Activated CD4-positive, alpha-beta T cell treated with anti-CD3 and anti-CD28 coated beads for 4 hours (primary cell): ENCODE results near the gene ST6GAL1.
"Not testable (repeated sequence)": the region's sequence is repeated elsewhere in the genome, so short reads cannot be mapped to it uniquely, and the experiment has no call there.

Experiments used
- DNase-seq, 2 donors: peaks; one replicate each; pipeline ENCODE4 v3.0.0-alpha.2; 2020

The ST6GAL1 gene, protein sequence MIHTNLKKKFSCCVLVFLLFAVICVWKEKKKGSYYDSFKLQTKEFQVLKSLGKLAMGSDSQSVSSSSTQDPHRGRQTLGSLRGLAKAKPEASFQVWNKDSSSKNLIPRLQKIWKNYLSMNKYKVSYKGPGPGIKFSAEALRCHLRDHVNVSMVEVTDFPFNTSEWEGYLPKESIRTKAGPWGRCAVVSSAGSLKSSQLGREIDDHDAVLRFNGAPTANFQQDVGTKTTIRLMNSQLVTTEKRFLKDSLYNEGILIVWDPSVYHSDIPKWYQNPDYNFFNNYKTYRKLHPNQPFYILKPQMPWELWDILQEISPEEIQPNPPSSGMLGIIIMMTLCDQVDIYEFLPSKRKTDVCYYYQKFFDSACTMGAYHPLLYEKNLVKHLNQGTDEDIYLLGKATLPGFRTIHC

DNA sequence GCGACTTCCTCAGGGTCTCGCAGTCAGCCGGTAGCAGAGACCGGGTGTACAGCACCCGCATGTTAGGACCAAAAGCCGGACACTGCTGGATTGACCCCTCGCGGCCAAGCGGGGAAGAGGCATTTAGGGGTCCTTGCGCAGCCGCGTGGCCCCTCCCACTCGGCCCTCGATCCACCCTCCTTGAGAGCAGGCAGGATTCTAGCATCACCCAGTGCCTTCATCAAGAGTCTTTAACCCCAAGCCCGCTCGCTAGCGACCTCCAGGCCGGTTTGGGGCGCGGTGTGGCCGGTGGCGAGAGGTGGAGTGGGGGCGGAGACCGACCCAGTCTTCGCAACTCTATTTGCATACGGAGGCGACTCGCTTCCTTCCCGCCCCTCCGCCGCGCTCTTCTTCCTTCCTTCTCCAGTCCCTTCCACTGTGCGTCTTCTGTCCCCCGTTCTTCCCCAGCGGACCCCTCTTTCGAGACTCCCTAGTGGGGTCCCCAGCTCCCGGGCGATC lies at the start of gene ST6GAL1:
ST6GAL1 (plus strand) TSS at position 384 of the 498 bp plus-strand sequence. CDS start 112,178 bp downstream, outside the sequence.
- DNase-seq: peak; percentile 69 to 74

DNA sequence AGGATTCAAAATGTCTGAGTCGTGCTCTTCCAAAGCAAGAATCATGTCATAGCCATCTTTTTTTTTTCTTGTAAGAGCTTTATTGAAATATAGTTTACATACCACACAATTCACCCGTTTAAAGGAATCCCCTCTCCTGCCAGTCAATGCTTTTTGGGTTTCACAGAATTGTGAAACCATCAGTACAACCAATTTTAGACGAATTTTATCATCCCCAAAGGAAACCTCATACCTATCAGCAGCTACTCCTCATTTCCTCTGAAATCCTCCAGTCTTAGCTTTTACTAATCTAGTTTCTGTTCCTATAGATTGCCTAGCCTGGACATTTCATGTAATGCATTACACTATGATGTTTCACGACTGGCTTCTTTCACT lies 48.2 kb upstream of the ST6GAL1 start:
- DNase-seq: no peak

- peak; percentile 28 to 49 for DNase-seq
Measured at GRCh38 chr3:186882881-186883685, 47.2 kb upstream of the ST6GAL1 start.

DNA sequence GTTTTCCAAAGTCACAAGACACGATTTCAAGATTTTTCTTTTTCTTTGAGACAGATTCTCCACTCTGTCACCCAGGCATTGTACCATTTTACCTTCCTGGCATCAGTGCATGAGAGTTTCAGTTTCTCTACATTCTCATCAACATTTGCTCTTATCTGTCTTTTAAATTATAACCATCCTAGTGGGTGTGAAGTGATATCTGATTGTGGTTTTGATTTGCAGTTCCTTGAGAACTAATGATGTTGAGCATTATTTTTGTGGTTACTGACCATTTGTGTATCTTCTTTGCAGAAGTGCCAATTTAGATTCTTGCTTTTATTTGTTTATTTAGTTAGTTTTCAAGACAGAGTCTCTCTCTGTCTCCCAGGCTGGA lies 46.7 kb upstream of the ST6GAL1 start:
- DNase-seq: no peak

DNA sequence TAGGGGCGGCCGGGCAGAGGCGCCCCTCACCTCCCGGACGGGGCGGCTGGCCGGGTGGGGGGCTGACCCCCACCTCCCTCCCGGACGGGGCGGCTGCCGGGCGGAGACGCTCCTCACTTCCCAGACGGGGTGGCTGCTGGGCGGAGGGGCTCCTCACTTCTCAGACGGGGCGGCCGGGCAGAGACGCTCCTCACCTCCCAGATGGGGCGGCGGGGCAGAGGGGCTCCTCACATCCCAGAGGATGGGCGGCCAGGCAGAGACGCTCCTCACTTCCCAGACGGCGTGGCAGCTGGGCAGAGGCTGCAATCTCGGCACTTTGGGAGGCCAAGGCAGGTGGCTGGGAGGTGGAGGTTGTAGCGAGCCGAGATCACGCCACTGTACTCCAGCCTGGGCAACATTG lies 45.5 kb upstream of the ST6GAL1 start:
- not testable (repeated sequence) for DNase-seq

DNA sequence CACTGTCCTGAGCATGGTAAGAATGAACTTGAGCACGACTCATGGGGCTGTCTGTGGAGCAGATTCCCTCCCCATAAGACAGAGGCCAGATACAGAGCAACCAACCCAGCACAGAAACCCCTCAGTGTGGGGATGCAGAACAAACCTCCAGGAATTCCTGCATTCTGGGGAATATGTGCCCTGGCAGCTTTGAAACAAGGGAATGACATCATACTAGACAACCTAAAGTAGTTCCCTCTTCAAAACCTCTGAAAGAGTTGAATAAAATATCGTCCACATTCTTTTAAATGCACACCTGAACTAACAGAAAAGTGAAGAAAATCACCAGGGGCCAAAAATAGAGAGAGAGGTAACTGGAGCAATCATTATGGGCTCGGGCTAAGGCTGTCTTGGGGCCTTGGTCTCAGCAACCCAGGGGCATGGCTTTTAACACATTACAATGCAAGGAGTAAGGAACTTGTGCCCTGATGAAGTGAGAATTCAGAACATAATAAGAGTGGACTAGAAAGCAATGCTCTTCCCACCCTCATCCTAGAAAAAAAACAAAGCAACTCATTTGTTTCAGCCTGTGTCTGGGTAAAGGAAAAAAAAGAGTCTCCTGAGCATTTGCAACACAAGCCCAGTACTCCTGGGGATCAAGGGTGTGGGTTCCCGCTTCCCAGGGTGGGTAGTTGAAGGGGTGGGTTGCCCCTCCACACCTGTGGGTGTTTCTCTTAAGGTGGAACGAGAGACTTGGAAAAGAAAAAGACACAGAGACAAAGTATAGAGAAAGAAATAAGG lies 43.9 kb upstream of the ST6GAL1 start:
- no peak for DNase-seq

GRCh38 chr3:186887507-186887938 lies 42.8 kb upstream of the ST6GAL1 start:
- not testable (repeated sequence) for DNase-seq

DNA sequence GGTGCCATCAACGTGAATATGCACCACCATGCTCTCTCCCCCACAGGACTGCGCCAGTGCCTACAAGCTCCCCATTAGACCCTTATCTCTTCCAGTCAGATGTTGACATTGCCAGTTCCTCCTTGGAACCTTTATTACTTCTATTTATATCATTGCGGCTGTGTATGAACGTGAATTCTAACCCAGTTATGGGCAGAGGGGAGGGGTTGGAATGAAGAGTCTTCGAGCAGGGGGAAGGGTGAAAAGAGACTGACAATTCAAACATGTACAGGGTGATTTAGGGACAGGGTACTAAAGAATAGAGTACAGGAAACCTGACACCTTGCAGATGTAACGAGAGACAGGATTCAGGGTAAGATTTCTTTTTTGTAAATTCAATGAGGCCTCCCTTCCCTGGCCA lies 41.8 kb upstream of the ST6GAL1 start:
- no peak for DNase-seq

GRCh38 chr3:186889698-186890097 lies 40.6 kb upstream of the ST6GAL1 start:
- not testable (repeated sequence) for DNase-seq

DNA sequence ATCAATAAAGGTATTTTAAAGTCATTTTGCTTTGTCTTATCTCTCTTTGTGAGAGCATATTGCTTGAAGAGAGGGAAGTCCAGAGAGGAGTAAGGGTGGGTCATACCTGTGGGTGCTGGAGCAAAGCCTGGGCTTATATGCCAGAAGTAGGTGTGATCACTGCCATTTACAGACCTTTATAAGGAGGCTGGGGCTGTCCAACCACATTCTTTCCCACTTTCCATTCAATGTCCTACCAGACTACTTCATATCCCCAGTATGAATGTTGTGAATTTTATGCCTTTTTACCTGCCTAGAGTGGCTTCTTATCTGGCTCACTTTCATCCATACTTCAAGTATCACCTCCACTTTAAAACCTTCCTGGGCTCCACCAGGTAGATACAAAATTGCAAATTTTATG lies 39.4 kb upstream of the ST6GAL1 start:
- DNase-seq: no peak

DNA sequence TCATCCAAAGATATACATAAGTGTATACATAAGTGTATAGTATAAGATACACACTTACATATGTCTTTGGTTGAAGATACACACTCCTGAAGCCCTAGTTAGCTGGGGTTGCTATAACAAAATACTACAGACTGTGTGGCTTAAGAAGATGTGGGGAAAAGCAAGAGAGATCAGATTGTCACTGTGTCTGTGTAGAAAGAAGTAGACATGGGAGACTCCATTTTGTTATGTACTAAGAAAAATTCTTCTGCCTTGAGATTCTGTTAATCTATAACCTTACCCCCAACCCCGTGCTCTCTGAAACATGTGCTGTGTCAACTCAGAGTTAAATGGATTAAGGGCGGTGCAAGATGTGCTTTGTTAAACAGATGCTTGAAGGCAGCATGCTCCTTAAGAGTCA lies 37.3 kb upstream of the ST6GAL1 start:
- DNase-seq: not testable (repeated sequence)

DNA sequence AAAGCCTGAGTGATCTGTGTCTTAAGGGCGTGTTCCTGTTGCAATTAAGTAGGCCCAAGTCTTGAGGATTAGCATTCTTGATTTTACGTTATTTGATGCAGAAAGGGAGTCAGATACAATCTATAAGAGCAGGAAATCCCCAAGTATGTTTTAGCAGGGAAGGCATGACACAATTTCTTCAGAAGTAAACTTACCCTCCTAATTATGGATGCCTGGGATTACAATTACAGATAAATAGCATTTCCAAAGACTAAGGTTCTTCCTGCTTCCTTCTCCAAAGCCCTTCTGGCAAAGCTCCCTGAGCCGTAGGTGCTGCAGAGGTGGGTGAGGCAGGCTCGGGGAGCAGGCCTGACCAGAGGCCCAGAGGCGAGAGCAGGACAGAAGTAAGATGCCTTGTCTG lies 34.9 kb upstream of the ST6GAL1 start:
- no peak for DNase-seq

GRCh38 chr3:186896006-186896405 lies 34.3 kb upstream of the ST6GAL1 start:
- DNase-seq: no peak

DNA sequence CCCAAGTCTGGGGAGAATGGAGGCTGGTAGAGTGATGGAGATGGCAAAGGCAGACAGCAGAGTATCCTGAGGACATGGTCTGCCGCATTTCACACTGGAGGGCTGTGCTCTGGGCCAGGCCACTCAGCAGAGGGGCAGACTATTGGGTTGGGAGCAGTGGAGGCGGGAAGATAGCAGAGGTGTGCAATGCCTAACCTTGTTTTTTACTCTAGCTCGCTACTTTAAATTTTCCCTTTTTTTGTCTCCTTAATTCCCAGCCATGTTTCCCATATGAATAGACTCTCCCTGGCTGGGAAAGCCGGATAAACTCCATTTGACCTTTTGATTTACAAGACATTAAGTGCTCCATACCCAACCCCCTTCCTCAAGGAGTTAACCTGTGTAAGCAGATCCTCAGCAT lies 33.5 kb upstream of the ST6GAL1 start:
- no peak for DNase-seq

GRCh38 chr3:186901135-186901734 lies 29.1 kb upstream of the ST6GAL1 start:
- no peak for DNase-seq

DNA sequence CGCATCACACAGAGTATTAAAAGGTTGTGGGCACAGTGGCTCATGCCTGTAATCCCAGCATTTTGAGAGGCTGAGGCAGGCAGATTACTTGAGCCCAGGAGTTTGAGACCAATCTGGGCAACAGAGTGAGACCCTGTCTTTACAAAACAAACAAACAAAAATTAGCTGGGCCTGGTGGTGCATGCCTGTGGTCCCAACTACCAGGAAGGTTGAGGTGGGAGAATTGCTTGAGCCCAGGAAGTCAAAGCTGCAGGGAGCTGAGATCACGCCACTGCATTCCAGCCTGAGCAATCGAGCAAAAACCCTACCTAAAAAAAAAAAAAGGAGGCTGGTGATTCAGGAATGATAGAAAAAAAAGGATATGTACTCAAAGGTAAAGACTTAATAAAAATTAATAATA lies 28.2 kb upstream of the ST6GAL1 start:
- DNase-seq: no peak

DNA sequence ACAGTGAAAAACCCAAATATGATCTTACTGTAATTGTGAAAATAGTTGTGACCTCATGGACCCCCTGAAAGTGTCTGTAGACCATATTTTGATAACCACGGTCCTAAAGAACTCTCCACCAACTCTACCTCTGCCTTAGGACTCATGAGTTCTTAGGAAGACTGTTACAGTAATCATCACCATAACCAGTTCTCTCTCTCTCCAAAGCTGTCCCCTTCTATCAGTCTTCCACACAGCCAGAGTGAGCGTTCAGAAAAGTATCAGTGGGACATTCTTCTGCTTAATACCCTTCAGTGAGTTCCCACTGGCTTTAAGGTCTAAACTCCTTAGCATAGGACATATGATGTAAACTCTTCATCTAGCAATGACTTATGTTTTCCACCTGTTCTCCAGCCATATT lies 27.6 kb upstream of the ST6GAL1 start:
- DNase-seq: no peak

DNA sequence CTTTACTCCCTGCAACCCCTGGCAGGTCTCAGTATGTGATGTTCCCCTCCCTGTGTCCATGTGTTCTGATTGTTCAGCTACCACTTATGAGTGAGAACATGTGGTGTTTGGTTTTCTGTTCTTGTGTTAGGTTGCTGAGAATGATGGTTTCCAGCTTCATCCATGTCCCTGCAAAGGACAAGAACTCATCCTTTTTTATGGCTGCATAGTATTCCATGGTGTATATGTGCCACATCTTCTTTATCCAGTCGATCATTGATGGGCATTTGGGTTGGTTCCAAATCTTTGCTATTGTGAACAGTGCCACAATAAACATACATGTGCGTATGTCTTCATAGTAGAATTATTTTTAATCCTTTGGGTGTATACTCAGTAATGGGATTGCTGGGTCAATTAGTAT lies 26.6 kb upstream of the ST6GAL1 start:
- not testable (repeated sequence) for DNase-seq

GRCh38 chr3:186907075-186907474 lies 23.3 kb upstream of the ST6GAL1 start:
- not testable (repeated sequence) for DNase-seq

- peak; percentile 64 to 69 for DNase-seq
Measured at GRCh38 chr3:186909078-186909853, 21.1 kb upstream of the ST6GAL1 start.
